Limb (tissue), 2 donors: ENCODE measurements around the gene PGM2.
"Not testable (repeated sequence)": the region's sequence is repeated elsewhere in the genome, so short reads cannot be mapped to it uniquely, and the experiment has no call there.

Experiments
- DNase-seq, 2 donors: peaks; one replicate each; pipeline ENCODE4 v3.0.0-alpha.2; 2016; ENCODE audit errors: extremely low spot score in 2 of 2

PGM2 gene

DNA sequence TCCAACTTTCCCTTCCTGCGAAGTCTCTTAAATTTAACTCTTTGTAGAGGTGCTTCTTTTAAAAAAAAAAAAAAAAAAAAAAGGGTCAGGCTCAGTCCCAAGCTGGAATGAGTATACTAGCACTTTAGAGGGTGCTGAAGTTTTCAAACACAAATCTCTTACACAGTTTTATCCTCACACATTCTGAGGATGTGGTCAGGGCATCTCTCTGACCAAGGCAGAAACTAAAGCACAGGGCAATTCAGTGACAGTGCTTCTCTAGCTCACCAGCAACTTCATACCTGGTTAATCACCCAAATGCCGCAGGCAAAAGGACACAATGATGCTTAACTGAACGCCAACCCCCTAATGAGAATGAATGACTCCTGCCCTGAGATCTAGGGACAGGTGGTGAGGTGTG, 9.8 kb upstream of the PGM2 start:
- DNase-seq, result no peak

DNA sequence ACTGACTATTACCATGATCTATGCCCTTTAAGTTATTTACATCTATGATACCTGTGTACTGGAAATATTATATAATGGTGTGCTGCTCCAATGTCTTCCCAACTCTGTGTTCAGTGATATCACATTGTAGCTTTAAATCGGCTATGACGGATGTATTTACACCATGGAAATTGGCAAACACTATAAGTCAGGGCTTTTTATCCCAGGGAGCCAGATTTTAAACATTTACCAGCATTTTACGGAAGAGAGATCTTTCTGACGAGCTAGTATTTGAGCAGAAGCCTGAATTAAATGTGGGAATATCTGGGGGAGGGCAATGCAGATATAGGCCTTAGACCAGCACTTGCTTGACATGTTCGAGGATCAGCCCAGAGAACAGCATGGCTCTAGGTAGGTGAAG, 7.7 kb upstream of the PGM2 start:
- DNase-seq, result no peak

DNA sequence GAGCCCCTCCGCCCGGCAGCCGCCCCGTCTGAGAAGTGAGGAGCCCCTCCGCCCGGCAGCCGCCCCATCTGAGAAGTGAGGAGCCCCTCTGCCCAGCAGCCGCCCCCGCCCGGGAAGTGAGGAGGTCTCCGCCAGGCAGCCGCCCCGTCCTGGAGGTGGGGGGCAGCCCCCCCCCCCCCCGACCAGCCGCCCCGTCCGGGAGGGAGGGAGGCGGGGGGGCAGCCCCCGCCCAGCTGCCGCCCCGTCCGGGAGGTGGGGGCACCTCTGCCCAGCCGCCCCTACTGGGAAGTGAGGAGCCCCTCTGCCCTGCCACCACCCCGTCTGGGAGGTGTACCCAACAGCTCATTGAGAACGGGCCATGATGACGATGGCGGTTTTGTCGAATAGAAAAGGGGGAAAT, 6.0 kb upstream of the PGM2 start:
- not testable (repeated sequence) for DNase-seq

DNA sequence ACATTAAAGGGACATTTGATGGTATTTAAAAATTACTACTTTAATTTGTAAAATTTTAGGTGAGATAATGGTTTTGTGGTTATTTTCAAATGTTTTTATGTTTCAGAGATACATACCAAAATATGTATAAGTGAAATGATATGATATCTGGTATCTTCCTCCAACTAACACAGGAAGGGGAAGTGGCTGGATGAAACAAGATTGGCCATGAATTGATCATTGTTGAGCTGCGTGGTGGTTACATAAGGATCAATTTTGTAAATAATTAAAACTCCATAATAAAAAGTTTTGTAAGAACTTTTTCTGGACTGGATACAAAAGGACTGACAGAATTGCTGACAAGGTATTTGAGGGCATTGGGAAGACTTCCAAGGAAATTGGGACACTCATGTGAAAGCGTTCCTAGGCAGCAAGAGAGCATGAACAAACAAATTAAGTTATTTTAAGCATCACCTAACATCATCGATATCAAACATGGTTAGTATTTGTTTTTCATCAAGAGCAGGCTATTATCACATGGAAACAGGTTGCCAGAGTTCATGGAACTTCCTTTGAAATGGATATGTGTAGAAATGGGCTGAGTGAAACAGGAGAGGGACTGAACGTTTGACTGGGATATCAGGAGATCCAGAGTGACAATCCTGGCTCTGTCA, 4.4 kb upstream of the PGM2 start:
- no peak for DNase-seq

DNA sequence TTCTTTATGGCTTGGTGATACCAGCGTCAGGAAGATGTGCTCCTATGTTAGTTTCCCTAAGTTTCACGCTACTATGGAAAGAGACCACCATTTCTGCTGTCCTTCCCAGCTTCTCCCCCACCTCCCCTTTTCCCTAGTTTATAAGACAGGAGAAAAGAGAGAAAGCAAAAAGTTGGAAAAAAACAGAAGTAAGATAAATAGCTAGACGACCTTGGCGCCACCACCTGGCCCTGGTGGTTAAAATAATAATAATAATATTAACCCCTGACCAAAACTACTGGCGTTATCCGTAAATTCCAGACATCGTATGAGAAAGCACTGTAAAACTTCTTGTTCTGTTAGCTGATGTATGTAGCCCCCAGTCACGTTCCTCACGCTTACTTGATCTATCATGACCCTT, 985 bp upstream of the PGM2 start:
- not testable (repeated sequence) for DNase-seq

DNA sequence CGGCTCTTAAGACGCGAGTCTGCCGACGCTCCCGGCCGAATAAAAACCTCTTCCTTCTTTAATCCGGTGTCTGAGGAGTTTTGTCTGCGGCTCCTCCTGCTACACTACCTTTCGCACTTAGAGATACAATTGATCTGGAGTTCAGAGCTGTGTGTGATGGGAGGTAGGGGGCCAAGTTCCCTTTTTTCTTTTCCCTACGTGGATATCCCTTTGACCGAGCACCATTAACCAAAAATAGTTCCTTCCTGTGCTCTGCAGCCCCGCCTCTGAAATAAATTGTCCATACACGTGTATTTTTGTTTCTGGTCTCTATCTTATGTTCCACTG, 555 bp upstream of the PGM2 start:
- peak in 1 of 2 donors; percentile 32 for DNase-seq

DNA sequence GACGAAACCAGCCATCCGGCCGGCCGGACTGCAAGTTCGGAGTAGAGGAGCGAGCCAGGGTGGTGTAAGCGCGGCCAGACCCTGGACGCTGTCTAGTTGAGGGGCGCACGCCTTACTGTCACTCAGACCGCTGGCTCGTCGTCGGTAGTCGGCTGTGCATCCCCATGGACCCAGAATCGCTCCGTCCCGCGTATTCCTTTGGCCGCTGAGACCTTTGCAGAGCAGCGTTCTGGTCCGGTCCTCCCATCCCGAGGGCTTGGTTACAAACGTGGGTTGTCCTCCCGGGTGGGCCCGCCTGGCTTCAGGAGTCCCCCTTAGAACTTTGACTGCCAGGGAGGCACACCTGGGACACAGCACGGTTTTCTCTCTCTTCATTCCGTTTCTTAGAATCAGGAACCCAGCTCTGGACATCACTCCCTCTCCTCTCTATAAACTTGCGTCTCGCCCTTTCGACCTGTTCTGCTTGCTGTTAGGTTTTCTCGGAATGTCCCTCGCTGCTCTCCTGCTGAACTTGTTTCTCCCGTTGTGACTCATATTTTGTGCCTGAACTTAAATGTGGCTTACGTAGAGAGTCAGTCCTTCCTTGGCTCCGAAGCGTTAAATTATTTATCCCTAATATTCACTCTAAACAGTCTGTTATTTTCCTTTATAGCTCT, 672 bp downstream of the PGM2 start:
- no peak for DNase-seq

DNA sequence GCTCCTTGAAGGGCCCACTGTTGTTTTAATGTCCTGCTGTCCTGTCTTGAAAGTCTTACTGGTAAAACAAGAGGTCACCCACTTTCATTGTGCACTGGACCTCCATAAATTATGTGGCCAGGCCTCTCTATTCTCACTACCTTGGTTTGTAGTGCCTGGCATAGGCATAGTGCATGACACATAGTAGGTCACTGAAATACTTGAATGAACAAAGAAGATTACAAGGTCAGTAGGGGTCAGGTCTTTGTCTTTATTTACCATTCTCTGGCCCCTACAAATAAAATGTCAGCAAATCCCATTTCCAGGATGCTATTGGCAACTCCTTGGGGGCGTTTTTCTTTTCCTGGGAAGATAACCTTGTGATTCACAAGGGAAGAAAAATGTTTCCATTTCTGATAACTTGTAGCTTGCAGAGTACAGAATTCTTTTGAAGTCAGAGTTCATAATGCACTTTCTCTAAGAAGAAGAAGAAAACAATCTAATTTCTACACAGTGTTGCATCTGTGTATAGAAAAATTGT, 1.4 kb downstream of the PGM2 start:
- DNase-seq, result no peak

DNA sequence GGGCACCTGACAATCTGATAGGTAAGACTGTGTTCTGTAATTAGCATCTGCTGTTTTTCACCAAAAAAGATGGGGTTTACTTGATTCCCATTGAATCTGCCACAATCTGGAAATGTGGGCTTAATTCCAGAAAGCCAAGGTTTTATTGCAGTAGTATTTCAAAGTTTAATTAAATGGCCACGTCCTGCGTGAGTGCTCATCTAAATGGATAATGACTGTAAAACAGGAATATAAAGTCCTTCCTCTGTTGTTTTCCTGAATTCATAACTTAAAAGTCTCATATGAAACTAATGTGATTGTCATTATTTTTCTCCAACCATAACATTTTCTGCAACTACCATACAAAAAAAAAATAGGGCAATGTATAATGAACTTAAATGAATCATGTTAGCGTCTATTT, 2.4 kb downstream of the PGM2 start:
- DNase-seq, result no peak

DNA sequence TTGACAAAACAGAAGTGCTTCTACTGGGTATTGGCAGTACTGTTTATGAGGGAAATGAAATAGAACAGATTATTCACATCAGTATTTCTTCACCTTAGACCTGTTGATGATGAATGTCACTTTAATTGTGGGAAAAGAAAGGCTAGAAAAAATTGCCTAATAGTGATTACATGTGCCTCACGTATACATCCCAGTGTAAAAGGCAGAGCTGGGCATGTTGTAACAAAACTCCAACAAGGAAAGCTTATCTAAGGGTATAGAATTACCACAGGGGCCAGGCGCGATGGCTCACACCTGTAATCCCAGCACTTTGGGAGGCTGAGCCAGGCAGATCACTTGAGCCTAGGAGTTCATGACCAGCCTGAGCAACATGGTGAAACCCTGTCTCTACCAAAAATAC, 4.2 kb downstream of the PGM2 start:
- no peak for DNase-seq

DNA sequence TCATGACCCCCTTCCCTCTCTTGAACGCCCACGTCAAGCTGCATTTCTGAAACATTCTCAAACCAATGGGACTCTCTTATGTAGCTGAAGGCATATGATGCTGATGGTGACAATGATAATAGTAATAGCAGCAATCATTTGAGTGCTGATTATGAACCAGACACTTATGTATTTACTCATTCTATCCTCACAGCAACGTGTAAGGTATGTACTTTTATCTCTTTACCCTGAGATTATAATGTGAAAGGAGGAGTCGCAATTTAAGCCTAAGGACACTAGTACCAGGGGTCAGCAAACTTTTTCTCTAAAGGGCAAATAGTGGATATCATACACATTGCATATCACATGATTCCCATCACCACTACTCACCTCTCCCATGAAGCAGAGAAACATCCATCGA, 8.5 kb downstream of the PGM2 start:
- no peak for DNase-seq

DNA sequence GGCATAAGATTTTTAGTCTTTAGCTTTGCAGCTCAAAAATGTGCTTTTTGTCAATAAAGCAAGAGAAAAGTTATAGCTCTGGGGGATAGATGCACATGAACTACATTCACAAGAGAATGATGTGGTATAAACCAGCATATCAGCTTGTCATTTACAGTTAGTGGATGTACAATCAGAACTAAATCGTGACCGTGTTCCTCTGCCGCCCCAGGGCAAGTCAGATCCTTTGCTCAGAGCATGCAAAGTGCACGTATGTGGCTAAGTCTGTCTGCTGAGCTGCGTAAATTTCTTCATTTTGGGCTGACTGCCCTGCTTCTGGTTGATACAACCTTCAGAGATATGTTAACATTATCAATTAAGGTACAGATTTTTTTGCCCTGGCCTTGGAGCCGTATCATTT, 9.3 kb downstream of the PGM2 start:
- DNase-seq, result no peak

DNA sequence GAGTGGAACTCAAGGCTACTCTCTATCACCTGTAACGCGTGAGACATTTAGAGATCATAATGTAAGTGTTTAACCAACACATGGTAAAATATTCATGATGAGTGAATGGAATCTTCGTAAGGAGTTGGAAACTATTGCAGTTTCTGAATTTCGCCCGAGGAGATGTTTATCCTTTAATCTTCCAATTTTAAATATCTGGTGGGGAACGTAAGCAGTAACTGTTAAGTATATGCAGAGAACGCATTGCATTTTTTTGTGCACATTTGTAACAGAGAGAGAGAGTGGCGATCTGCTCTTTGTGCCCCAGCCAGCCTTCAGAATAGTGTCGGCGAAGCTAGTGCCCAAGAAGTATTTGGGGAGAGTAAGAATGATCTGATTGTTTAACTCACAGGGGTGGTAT, 9.8 kb downstream of the PGM2 start:
- DNase-seq, result no peak

DNA sequence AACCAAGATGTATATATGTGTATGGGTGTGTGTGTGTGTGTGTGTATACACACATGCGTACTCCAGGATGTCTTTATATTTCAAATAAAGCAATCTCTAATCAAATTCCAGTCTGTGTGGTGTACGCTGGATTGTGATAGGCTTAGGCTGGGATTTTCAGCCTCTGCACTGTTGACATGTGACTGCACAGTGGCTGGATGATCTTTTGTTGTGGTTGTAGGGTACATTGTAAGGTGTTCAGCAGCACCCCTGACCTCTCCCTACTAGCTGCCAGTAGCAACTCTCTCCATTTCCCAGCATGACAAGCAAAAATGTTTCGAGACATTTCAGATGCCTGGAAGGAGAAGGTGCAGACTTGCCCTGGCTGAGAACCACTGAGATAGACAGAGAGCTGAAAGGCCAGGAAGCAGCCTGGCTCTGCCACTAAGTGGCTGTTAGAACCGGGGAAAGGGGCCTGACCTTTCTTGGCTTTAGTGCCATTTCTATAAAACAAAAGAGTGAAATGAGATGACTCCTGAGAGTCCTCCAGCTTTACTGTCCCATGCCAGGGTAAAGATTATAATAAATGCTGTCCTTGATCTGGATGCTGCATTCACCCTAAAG, 10.5 kb downstream of the PGM2 start:
- DNase-seq, result no peak

DNA sequence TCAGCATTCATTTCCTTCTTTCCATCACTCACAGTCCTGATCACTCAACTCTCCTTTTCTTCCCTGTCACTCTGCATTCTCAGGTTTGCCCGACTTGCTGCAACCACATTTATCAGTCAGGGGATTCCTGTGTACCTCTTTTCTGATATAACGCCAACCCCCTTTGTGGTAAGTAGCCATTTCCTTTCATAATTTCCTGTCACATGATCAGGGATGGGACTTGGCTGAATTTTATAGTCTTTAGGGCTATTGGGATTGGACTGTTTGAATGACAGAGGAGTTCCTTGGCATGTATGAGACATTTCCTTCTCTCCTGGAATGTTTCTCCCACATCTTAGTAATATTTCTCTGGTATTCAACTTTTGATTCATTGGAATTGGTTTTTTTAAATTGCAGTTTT, 11.0 kb downstream of the PGM2 start:
- no peak for DNase-seq

DNA sequence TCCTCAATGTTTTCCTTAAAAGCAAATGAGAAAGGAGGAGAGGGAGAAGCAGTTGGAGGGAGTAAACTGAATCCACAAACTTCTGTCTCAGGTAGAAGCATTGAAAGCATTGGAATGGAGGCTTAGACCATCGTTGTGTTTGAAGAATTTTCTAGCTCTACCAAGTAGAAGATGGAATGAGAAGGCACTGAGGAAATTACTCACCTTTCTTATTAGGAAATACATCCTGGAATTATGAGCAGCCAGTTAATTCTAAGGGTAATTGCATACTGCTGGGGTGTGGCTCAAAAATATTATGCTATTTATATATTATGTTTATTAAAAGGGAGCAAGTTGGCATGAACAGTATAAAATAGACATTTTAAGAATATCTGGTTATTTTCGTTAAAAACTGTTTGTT, 12.9 kb downstream of the PGM2 start:
- no peak for DNase-seq

DNA sequence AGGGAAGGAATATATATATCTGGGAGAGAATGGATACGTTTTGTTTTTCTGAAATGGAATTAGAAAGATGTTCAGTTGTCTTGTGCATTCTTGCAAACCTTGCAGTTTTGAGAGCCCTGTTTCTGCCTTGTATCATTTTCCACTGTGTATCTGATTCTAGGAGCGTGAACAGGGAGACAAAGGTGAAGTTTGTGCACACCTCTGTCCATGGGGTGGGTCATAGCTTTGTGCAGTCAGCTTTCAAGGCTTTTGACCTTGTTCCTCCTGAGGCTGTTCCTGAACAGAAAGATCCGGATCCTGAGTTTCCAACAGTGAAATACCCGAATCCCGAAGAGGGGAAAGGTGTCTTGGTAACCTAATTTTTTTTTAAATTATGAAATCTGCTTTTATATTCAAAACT, 17.7 kb downstream of the PGM2 start:
- DNase-seq, result no peak

DNA sequence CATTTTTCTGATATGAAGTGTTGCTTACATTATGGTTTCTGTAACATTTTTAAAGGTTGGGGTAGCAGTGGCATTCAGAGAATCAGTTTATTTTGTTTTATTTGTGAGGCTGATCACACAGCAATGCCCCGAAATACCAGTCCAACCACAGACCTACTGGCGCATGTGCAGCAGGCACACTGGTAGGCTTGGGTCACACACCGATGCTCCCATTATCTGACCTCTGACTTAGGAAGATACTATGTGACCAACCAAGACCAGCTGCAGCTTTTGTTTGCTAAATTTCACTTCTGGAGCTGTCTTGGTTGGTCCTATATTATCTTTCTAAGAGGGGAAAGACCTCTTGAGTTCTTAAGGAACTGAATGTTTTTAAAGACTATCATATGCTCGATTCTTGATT, 18.7 kb downstream of the PGM2 start:
- no peak for DNase-seq

DNA sequence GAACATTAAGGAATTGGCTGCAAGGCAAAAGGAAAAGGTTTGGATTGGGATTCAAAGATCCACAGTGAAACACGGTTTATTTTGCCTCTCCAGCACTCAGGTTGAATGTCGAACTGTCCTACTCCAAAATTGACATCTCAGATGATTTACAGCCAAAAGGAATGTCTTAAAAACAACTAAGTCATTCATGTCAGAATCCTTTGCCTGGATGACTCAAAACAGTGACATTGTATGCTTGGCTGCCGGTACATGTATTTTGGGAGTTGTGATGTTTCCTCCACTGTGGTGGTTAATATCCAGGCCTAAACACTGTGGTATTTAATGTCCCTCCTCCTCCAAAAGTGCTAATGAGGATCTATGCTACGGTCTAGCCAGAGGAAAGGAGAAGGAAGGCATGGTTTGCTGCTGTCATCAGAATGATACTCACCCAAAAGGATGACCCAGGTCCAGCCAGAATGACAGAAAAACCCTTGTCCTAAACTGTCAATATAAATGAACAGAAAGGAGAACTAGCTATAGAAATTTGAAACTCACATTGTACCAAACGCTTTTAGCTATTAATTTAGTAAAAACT, 20.9 kb downstream of the PGM2 start:
- no peak for DNase-seq

DNA sequence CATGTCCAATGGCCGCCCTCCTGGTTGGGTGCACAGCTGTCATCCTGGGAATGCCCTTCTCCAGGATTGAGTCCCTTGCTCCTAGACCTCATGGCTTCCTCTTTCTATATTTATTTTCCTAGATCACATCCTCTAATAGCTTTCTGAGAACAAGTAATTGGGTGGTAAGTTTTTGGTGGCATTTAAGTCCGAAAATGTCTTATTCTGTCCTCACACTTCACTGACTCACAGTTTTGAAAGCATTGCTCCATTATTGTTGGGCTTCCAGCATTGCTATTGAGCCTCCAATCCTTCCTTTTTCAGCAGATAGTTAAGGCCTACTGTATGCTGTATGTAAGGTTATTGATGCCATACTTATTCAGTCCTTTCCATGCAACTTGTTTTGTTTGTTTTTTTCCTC, 25.9 kb downstream of the PGM2 start:
- no peak for DNase-seq

DNA sequence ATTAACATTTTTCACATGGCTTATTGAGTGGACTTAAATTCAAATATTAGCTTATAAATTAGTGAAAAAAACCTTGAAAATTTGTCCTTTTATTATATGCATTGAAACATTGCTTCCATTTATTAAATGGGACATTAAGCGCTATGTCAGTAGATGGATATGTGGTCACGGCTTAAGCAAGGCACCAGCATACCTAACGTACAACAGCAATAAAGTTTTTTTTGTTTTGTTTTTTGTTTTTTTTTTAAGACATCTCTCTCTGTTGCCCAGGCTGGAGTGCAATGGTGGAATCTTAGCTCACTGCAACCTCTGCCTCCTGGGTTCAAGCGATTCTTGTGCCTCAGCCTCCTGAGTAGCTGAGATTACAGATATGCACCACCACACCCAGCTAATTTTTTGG, 31.6 kb downstream of the PGM2 start:
- DNase-seq, result no peak

DNA sequence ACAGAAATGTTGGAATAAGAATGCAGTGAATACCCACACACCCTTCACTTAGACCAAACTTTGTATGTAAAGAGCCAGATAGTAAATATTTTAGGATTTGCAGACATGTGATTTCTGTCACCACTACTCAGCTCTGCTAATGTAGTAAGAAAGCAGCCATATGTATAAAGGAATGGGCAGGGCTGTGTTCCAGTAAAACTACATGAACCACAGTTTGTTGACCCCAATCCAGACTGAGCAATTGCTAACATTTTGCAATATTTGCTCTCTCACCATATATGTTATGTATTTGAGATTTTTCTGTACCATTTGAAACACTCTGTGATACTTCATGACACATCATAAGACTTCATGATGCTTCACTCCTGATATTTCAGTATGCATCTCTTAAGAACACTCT, 32.4 kb downstream of the PGM2 start:
- no peak for DNase-seq

DNA sequence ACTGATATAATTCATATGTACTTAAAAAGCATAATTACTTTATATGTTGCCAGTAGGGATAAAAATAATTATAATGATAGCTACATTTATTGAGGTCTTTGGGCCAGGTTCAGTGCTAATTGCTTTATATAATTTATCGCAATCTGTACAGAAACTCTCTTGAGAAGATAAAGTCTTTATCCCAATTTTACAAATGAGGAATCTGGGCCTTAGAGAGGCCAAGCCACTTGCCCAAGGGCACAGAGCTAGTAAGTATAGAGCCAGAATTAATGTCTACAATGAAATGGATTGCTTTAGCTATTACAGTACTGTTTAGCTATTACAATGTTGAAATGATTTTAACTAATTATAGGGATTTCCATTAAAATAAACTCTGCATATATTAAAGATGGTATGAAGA, 33.8 kb downstream of the PGM2 start:
- no peak for DNase-seq
